HG03280 (cell line): Measurements from ENCODE around the gene HECW1.
"Not testable (repeated sequence)": the region's sequence is repeated elsewhere in the genome, so short reads cannot be mapped to it uniquely, and the experiment has no call there.

Experiments
- ATAC-seq: cut with Tn5 transposase; IDR thresholded peaks from one replicate; pipeline ENCODE4 v1.9.1; 2021; ENCODE audit warnings: mild to moderate bottlenecking, moderate library complexity; ENCODE audit not compliant: unreplicated experiment

The HECW1 gene

GRCh38 chr7:43460733-43461348 lies 348.4 kb downstream of the HECW1 start:
- ATAC-seq = no peak

DNA sequence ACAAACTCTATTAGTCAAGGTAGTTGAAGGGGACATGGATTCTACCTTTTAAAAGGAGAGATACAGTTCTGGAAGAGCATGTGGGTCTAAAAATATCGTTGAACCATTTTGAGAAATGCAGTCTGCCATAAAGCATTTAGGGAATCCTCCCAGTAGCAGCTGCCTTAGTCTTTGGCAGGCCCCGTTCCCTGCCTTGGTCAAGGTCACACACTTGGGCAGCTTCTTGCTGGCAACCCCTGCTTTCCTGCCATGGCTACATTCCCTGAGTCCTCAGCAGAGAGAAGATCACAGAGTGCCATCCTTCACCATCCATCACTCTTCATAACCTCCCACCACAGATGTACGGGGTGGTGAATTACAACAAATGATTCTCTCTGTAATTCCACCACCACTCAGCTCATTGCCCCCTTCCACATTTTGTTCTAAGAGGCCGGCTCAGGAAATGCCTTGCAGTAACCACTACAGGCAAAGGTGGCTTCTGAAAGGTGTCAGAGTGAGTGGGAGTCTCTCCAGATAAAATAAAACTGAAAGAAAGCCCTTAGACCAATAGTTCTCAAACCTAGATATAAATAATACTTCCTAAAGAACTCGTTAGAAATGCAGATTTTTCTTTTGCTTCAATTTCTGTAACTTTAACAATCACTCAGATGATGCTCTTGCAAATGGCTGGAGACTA lies 349.0 kb downstream of the HECW1 start:
- no peak for ATAC-seq

DNA sequence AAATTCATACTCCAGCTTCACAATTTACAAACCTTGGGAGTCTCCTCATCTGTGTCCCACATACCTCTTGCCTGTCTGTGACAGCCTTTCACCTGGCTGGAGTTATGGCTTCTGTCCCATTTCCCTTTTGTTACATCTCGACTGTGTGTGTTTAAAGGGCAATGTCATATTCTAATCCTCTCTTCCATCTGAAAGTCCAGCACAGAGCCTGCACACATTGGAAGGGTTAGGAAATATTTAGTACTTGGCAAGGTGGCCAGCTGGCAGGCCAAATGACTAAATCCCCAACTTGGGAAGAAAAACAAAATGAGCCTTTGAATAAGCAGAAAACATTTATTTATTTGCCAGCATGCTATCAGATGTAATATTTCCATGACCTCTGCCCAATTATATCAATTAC lies 350.4 kb downstream of the HECW1 start:
- no peak for ATAC-seq

- ATAC-seq = no peak
Observed at GRCh38 chr7:43463401-43463980, 351.0 kb downstream of the HECW1 start.

GRCh38 chr7:43465581-43466554 lies 353.4 kb downstream of the HECW1 start:
- no peak for ATAC-seq

DNA sequence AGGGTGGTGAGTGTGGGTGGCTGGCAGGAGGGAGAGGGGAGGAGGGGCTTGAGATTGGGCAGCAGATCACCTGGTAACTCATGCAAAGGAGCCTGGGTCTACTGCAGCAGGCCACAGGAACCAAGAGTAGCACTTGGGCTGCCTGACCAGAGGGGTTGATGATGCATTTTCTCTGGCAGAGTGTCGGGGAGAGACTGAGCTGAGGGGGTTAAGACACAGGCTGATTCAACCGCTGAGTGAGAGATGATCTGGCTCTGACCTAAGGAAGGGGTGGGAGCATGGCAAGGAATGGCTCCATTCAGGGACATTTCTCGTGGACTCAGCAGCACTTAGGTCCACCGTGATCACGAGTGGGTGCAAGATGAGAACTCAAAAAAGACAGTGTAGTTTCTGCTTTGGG lies 355.0 kb downstream of the HECW1 start:
- no peak for ATAC-seq

GRCh38 chr7:43467846-43468245 lies 355.4 kb downstream of the HECW1 start:
- no peak for ATAC-seq

DNA sequence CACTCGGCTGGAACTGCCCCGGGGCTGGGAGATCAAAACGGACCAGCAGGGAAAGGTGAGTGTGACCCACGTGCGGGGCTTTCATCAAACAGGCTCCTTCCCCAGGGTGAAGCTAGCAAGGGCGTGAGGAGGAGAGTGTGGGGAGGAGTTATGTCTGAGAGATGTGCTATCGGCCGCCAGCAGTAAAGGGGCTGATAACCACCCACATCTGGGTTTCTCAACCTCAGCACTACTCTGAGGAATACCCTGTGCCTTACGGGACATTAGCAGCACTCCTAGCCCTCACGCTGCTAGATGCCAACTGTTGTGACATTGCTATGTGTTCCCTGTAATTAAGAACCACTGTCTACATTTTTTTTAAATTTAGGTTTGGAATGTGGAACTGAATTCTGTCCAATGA lies 356.6 kb downstream of the HECW1 start:
- no peak for ATAC-seq

- ATAC-seq = no peak
Observed at GRCh38 chr7:43470110-43470509, 357.7 kb downstream of the HECW1 start.

DNA sequence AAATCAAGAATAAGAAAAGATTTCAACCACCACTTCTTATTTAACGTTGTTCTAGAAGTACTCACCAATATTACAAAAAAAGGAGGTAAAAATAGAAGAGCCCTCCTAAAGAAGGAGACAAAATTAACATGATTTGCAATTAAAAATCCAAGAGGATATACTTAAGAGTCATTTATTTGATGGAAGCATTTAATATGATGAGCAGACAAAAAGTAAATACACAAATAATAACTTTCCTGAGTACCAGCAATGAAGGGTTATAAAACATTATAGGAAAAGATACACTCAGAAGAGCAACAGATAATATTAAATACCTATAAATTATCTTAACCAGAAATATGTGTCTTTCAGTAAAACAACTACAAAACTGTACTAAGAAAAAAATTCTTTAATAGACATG lies 363.5 kb downstream of the HECW1 start:
- no peak for ATAC-seq

- ATAC-seq = no peak
Observed at GRCh38 chr7:43476896-43477295, 364.4 kb downstream of the HECW1 start.

DNA sequence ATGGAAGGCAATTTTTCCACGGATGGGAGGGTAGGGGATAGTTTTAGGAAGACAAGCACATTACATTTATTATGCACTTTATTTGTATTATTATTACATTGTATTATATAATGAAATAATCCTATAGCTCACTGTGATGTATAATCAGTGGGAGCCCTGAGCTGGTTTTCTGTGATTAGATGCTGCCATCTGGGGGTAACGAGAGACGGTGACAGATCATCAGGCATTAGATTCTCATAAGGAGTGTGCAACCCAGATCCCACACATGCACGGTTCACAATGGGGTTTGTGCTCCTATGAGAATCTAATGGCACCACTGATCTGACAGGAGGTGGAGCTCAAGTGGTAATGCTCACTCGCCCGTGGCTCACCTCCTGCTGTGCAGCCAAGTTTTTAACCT lies 366.6 kb downstream of the HECW1 start:
- no peak for ATAC-seq

DNA sequence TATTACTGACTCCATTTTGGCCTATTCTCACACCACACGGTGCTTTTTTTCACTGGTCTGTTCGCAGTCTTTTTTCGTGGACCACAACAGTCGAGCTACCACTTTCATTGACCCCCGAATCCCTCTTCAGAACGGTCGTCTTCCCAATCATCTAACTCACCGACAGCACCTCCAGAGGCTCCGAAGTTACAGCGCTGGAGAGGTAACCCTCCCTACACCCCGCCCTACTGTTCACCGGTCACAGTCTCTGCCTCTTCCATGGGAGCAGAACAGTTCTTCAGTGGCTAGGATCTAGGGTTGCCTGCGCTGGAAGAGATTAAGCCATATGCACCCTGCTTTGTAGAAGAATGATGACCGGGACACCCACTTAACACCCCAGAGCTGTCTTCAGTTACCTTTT lies 367.1 kb downstream of the HECW1 start:
- ATAC-seq = no peak

- ATAC-seq = no peak
Observed at GRCh38 chr7:43480581-43480980, 368.1 kb downstream of the HECW1 start.

DNA sequence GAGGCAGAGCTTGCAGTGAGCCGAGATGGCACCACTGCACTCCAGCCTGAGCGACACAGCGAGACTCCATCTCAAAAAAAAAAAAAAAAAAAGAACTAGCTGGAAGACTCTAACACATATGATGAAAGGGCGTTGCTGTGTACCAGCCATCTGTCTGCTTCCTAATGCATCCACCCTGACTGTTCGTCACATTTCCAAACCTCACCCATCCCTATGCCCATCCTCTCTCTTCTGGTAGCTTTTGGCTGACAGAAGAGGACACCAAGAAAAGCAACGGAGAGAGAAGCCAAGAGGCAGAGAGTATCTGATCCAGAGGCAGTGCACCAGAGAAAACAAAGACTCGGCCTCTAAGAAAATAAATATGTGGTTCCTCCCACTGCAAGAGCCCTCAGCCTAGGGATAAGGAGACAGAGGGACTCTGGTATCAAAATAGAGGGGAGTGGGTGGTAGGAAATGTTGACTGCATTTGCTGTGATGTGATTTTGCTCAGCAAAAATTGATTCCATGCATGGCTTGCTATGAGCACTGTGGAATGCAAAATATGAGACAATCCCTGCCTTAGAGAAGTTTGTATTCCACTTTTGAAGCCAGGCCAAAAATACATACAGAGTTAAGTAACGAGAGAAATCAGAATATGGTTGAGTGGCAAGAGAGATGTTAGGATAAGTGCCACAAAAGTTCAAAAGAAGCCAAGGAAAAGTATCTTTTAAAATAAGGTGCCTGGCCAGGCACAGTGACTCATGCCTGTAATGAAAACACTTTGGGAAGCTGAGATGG lies 369.6 kb downstream of the HECW1 start:
- ATAC-seq = no peak

DNA sequence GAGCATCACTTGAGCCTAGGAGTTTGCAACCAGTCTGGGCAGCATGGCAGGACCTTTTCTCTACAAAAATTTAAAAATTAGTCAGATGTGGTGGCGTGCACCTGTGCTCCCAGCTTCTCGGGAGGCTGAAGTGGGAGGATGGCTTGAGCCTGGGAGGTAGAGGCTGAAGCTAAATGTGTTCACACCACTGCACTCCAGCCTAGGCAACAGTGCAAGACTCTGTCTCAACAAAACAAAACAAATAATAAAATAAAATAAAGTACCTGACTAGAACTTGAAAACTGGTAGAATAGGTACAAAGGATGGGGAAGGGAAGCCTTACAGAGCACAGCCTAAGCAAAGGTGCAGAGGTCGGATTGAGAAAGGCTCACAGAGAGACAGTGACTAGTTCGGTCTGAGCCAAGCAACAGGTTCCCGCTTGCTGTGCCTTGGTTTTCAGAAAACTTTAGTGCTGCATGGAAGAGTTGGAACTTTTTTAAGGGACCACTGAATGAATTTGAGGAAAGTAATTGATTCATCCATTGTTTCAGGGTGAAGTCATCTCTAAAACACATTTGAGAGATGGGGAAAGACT lies 370.3 kb downstream of the HECW1 start:
- ATAC-seq = no peak

DNA sequence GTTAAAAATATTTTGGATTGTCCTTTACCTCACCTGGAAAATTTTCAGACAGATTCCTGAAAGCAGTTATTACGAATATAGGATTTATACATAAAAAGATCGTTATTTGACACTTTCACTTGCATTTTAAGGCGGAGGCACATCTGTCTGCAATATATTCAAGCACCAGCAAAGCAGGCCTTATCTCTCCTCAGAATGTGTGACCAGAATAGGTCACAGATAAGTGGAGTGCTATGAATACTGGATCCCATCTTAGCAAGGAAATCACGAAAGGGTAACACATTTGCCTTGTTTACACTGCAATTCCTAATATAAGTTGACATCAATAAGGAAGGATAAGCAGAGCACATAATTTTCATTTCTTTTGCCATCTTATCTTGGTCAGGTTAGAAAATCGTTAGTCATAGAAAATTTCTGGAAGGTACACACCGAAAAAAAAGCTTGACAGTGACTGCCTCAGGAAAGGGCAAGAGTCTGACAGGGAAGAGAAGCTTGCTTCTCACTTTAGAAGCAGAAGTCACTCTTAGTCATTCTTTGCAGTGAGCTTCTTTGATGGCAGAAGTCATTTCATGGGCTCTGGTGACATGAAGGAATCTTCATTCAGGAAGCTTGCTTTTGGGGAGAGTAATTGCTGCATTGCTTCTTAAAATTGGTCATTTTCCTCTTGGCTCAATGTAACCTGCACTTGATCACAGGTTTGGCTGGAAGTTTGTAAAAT lies 372.4 kb downstream of the HECW1 start:
- no peak for ATAC-seq

DNA sequence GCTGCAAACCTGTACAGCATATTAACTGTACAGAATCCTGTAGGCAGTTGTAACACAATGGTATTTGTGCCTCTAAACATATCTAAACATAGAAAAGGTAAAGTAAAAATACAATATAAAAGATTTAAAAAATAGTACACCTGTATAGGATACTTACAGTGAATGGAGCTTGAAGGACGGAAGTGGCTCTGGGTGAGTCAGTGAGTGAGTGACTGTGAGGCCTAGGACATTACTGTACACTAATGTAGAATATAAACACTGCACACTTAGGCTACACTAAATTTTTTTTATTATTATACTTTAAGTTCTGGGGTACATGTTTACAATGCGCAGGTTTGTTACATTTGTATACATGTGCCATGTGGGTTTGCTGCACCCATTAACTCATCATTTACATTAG lies 373.1 kb downstream of the HECW1 start:
- no peak for ATAC-seq

GRCh38 chr7:43486008-43486407 lies 373.6 kb downstream of the HECW1 start:
- ATAC-seq = not testable (repeated sequence)

DNA sequence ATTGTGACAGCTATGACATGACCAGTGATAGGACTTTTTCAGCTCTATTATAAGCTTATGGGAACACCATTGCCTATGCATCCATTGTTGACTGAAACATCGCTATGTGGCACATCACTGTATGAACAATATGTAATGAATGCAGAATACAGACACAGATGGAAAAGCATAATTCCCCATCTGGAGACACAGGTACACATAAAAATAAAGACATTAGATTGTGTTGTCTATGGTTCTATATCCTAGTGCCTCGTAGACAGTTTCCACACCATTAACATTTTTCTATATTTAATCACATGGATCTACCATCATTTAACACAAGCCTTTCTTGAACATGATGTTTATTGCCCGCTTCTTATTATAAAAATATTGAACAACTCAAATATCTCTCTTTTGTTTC lies 374.2 kb downstream of the HECW1 start:
- ATAC-seq = no peak
